SK-N-SH (cell line): Measurements from ENCODE around the gene SRSF1. TPM values are rescaled to one million over a fixed set of nuclear protein-coding genes. Genes with fewer than 3 reads are reported as not detected.

Source experiments
- CTCF ChIA-PET: fragments of 300-600, 350-600 bp; formaldehyde crosslinking; extraction: SDS; loops from one replicate; lab custom pipeline; 2021; lab: Yijun Ruan, JAX
- POLR2A ChIA-PET: fragments of 350-600 bp; sonication (Branson Sonifier 250); formaldehyde crosslinking; extraction: SDS; loops from one replicate; lab custom pipeline; 2020; ENCODE audit warnings: antibody characterized with exemption, inconsistent platforms; lab: Yijun Ruan, JAX
- DNase-seq: peaks from one replicate; pipeline ENCODE4 v3.0.0; 2012
- H2AFZ ChIP-seq: fragments of 200-600 bp; sonication (generic); 2 replicates; pipeline ENCODE4 v1.8.1; 2016; ENCODE audit warnings: antibody characterized with exemption, mild to moderate bottlenecking, low read depth
- H3F3A ChIP-seq: fragments of 200-600 bp; sonication (generic); replicated peaks from 2 replicates; pipeline ENCODE3; 2016; ENCODE audit warnings: antibody characterized with exemption, mild to moderate bottlenecking; ENCODE audit not compliant: insufficient read depth
- H3K27ac ChIP-seq, 2 experiments: fragments of 200-500 bp in 1 of 2; fragments of 200-600 bp in 1 of 2; sonication (Bioruptor generic) in 1 of 2; sonication (generic), shearing (Covaris generic) in 1 of 2; 2 replicates each; pipeline versions ENCODE4 v1.5.1 to v1.6.1; 2014 to 2016; ENCODE audit warnings: low read depth in 2 of 2, inconsistent platforms in 1 of 2, low read length in 1 of 2, mild to moderate bottlenecking in 1 of 2, mixed read lengths in 1 of 2
- H3K27me3 ChIP-seq: fragments of 200-600 bp; sonication (generic), shearing (Covaris generic); 2 replicates; pipeline ENCODE4 v1.6.1; 2016; ENCODE audit warnings: mixed run types; ENCODE audit not compliant: insufficient read depth
- H3K36me3 ChIP-seq, 2 experiments: fragments of 200-500 bp in 1 of 2; fragments of 200-600 bp in 1 of 2; sonication (Bioruptor generic) in 1 of 2; sonication (generic) in 1 of 2; replicated peaks in 1 of 2; 2 replicates each; pipeline versions ENCODE3 to v1.5.1; 2014 to 2016; ENCODE audit warnings: low read length in 1 of 2, mild to moderate bottlenecking in 1 of 2; ENCODE audit not compliant: insufficient read depth in 2 of 2, control insufficient read depth in 1 of 2
- H3K4me1 ChIP-seq, 2 experiments: fragments of 200-500 bp in 1 of 2; fragments of 200-600 bp in 1 of 2; sonication (Bioruptor generic) in 1 of 2; sonication (generic), shearing (Covaris generic) in 1 of 2; 2 replicates each; pipeline versions ENCODE4 v1.5.1 to v1.6.1; 2014 to 2016; ENCODE audit warnings: low read depth in 1 of 2, low read length in 1 of 2, mixed run types in 1 of 2; ENCODE audit not compliant: insufficient read depth in 2 of 2, control insufficient read depth in 1 of 2
- H3K4me2 ChIP-seq: fragments of 200-600 bp; sonication (generic), shearing (Covaris generic); 2 replicates; pipeline ENCODE4 v1.6.1; 2017; ENCODE audit warnings: mixed run types
- H3K4me3 ChIP-seq, 2 experiments: fragments of 200-500 bp in 1 of 2; fragments of 200-600 bp in 1 of 2; sonication (Bioruptor generic) in 1 of 2; sonication (generic), shearing (Covaris generic) in 1 of 2; 2 replicates each; pipeline versions ENCODE4 v1.5.1 to v1.8.1; 2014 to 2016; ENCODE audit warnings: low read depth in 2 of 2, inconsistent platforms in 1 of 2, low read length in 1 of 2, mild to moderate bottlenecking in 1 of 2, mixed read lengths in 1 of 2, moderate library complexity in 1 of 2
- H3K79me2 ChIP-seq: fragments of 200-600 bp; sonication (generic); 2 replicates; pipeline ENCODE4 v1.8.1; 2017; ENCODE audit warnings: mild to moderate bottlenecking; ENCODE audit not compliant: insufficient read depth
- H3K9ac ChIP-seq: fragments of 200-600 bp; sonication (generic); 2 replicates; pipeline ENCODE4 v1.6.1; 2017; ENCODE audit warnings: mixed run types
- H3K9me2 ChIP-seq: fragments of 200-600 bp; sonication (generic); 2 replicates; pipeline ENCODE4 v1.6.1; 2017; ENCODE audit warnings: mixed run types
- H3K9me3 ChIP-seq: fragments of 200-600 bp; sonication (generic); 2 replicates; pipeline ENCODE4 v1.6.1; 2017; ENCODE audit warnings: mixed run types, mild to moderate bottlenecking, moderate library complexity
- H4K20me1 ChIP-seq: fragments of 200-600 bp; sonication (generic); 2 replicates; pipeline ENCODE4 v1.6.1; 2017; ENCODE audit warnings: mild to moderate bottlenecking, mixed run types; ENCODE audit not compliant: insufficient read depth
- ELF1 ChIP-seq: IDR thresholded peaks from 2 replicates; pipeline ENCODE4 v1.4.0; 2012
- FOSL2 ChIP-seq: IDR thresholded peaks from 2 replicates; pipeline ENCODE4 v1.4.0; 2012; ENCODE audit warnings: low read depth, mild to moderate bottlenecking, moderate library complexity, borderline replicate concordance
- GABPA ChIP-seq: IDR thresholded peaks from 2 replicates; pipeline ENCODE4 v1.4.0; 2012; ENCODE audit warnings: low read depth, mild to moderate bottlenecking
- MAX ChIP-seq: IDR thresholded peaks from 2 replicates; pipeline ENCODE4 v1.4.0; 2012; ENCODE audit warnings: low read depth
- MXI1 ChIP-seq: IDR thresholded peaks from 2 replicates; pipeline ENCODE4 v1.6.1; 2012; ENCODE audit warnings: mild to moderate bottlenecking, low read depth, low read length, improper control_type of control experiment
- NFIC ChIP-seq: IDR thresholded peaks from 2 replicates; pipeline ENCODE4 v1.4.0; 2012; ENCODE audit warnings: borderline replicate concordance
- NRF1 ChIP-seq: IDR thresholded peaks from 2 replicates; pipeline ENCODE4 v1.6.1; 2012; ENCODE audit warnings: low read depth, mild to moderate bottlenecking, low read length
- PBX3 ChIP-seq: IDR thresholded peaks from 2 replicates; pipeline ENCODE4; 2012
- POLR2AphosphoS5 ChIP-seq: IDR thresholded peaks from 2 replicates; pipeline ENCODE4 v1.6.1; 2012; ENCODE audit warnings: low read depth, low read length
- RAD21 ChIP-seq: IDR thresholded peaks from 2 replicates; pipeline ENCODE4 v1.6.1; 2012; ENCODE audit warnings: mild to moderate bottlenecking, low read length
- RCOR1 ChIP-seq: fragments of 150-350 bp; IDR thresholded peaks from 2 replicates; pipeline ENCODE4 v1.6.1; 2017; ENCODE audit warnings: antibody characterized with exemption, low read length
- REST ChIP-seq: IDR thresholded peaks from 2 replicates; pipeline ENCODE4 v1.6.1; 2012; ENCODE audit warnings: mild to moderate bottlenecking, low read depth, low read length, moderate library complexity
- RFX5 ChIP-seq: IDR thresholded peaks from 2 replicates; pipeline ENCODE4 v1.6.1; 2012; ENCODE audit warnings: mild to moderate bottlenecking, improper control_type of control experiment, low read length
- SMC3 ChIP-seq: IDR thresholded peaks from 2 replicates; pipeline ENCODE4 v1.6.1; 2012; ENCODE audit warnings: low read depth, low read length, improper control_type of control experiment
- TAF1 ChIP-seq: IDR thresholded peaks from 2 replicates; pipeline ENCODE4 v1.6.1; 2012; ENCODE audit warnings: low read depth, mild to moderate bottlenecking, low read length, moderate library complexity, borderline replicate concordance
- TCF12 ChIP-seq: IDR thresholded peaks from 2 replicates; pipeline ENCODE4 v1.4.0; 2012
- TEAD4 ChIP-seq: IDR thresholded peaks from 2 replicates; pipeline ENCODE4 v1.4.0; 2012; ENCODE audit warnings: mild to moderate bottlenecking, borderline replicate concordance; ENCODE audit not compliant: insufficient read depth
- USF2 ChIP-seq: fragments of 150-350 bp; IDR thresholded peaks from 2 replicates; pipeline ENCODE4 v1.6.1; 2017; ENCODE audit warnings: antibody characterized with exemption, low read length, low read depth, borderline replicate concordance
- YY1 ChIP-seq: IDR thresholded peaks from 2 replicates; pipeline ENCODE4 v1.4.0; 2012; ENCODE audit warnings: low read depth, mild to moderate bottlenecking
- WGBS: methylation state at CpG from one replicate; pipeline ENCODE4 v1.1.6; 2017; ENCODE audit warnings: low lambda C conversion rate; 5-methylcytosine and 5-hydroxymethylcytosine counted together
- polyA plus RNA-seq, 3 experiments: library from polyadenylated mRNA; depleted of rRNA; stranded (reverse); fragments of >200 nt; gene quantifications; 2 replicates each; pipeline ENCODE4 v1.2.3, GENCODE V29; 2012

SRSF1 gene
- polyA plus RNA-seq, 1 of the 3 experiments (the other 2 are of a cell fraction), result 248 TPM

- no peak for TF ChIP-seq NRF1
- peak; percentile 21; the same call in 1 of the 2 replicates for TF ChIP-seq SMC3
- peak; percentile 37; the same call in 1 of the 2 replicates for TF ChIP-seq MAX
- TF ChIP-seq RAD21, result peak; percentile 32; the same call in 1 of the 2 replicates
- TF ChIP-seq RCOR1, result no peak
- TF ChIP-seq USF2, result no peak
- peak; percentile 48; the same call in 1 of the 2 replicates for TF ChIP-seq REST
Observed at GRCh38 chr17:57988301-57989250, 18.5 kb downstream of the SRSF1 start (continued).

GRCh38 chr17:57987581-57988300 lies 19.3 kb downstream of the SRSF1 start, which contains the start of gene VEZF1:
VEZF1 (minus strand) TSS chr17:57988254; CDS start chr17:57988111, 143 bp downstream.
- POLR2A ChIA-PET, result interaction anchor here (1.0 to 1.6 kb wide), 11 partner anchors 18 to 138 kb away, joined by 3 to 10 read pairs (median 4); partner anchors contain the start of genes CUEDC1, DYNLL2, MRPS23 and SRSF1
- peak; percentile 96 for DNase-seq
- Histone ChIP-seq H3K4me3 (peak within 1 kb of the TSS; percentile 78 to 98), H4K20me1 (peaks cover 33% of the 10 kb centered on the region), H3K27me3 (no peaks in the 10 kb centered on the region), H3K79me2 (peaks cover 50% of the 10 kb centered on the region), H3F3A (peaks cover 64% of the 10 kb centered on the region), H3K4me1 (peaks cover 20 to 47% of the 10 kb centered on the region in 2 experiments), H3K36me3 (peaks cover 14 to 33% of the 10 kb centered on the region in 2 experiments), H2AFZ (no peak within 1 kb of the TSS; the same call in 1 of the 2 replicates), H3K27ac (peak within 1 kb of the TSS; percentile 96 to 100), H3K9me3 (no peaks in the 10 kb centered on the region), H3K9me2 (no peaks in the 10 kb centered on the region), H3K9ac (peak within 1 kb of the TSS; percentile 98), H3K4me2 (peak within 1 kb of the TSS; percentile 91)
- under 1% methylated on average over 38 of the region's 74 CpGs for WGBS
- CTCF ChIA-PET, result interaction anchor here (0.7 to 20.5 kb wide), 12 partner anchors 12 to 352 kb away, joined by 3 to 1002 read pairs (median 6); partner anchors contain the start of gene MRPS23
- TF ChIP-seq RFX5 (no peak), FOSL2 (peak; percentile 16; the same call in 1 of the 2 replicates), TCF12 (no peak), MAX (0 out of 2 replicates have a peak, but pooled peaks have one; percentile 1), SMC3 (peak; percentile 8; the same call in 1 of the 2 replicates), MXI1 (peak; percentile 62; the same call in 1 of the 2 replicates), GABPA (peak; percentile 58; the same call in 1 of the 2 replicates), USF2 (no peak), POLR2AphosphoS5 (peak; percentile 49; the same call in 1 of the 2 replicates), PBX3 (peak; percentile 22; the same call in 1 of the 2 replicates), ELF1 (peak; percentile 24; the same call in 1 of the 2 replicates), TEAD4 (no peak; the same call in 1 of the 2 replicates), YY1 (peak; percentile 72), TAF1 (peak; percentile 49; the same call in 1 of the 2 replicates), NFIC (no peak)
